Stimulated activated CD8-positive, alpha-beta memory T cell treated with anti-CD3 and anti-CD28 coated beads, Interleukin-15, amount 100 ng/mL, for 1 hour (primary cell): ENCODE results near the gene CKB.
A peak's percentile ranks its signal among the peaks of the same experiment; 100 is the strongest.
"Not testable (repeated sequence)": the region's sequence is repeated elsewhere in the genome, so short reads cannot be mapped to it uniquely, and the experiment has no call there.

ENCODE experiments used
- DNase-seq: peaks from one replicate; pipeline ENCODE4 v3.0.0-alpha.2; 2020; ENCODE audit warnings: low read depth

CKB gene

DNA sequence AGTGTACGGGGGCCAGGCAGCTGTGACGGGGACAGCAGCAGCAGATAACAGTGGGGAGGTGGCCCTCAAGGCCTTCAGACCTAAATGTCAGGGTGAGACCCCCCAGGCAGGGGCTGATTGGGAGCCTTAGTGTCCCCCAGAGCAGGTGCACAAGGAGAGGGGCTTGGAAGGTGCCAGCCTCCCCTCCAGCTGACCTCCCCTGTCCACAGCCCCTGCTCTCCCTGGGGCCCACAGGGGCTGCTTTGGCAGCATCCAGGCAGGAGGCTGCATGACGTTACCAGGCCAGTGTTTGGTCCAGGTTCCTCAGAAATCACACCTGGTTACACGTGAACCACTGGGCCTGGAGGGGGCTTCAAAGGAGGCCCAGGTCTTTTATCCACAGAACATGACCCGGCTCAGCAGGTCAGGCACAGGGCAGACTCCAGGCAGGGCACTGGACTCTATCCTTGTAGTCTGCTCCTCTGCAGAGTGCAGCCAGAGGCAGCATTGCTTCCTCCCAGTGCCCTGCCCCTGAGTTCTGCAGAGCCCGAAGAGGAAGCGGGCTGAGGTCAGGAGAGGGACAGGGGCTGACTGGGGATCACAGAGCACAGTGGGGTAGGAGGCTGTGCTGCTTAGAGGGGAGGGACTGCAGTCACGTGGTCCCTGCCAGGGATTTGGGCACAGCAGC, 3.8 kb upstream of the CKB start:
- no peak for DNase-seq

GRCh38 chr14:103525430-103526246, 3.0 kb upstream of the CKB start:
- DNase-seq = not testable (repeated sequence)

- no peak for DNase-seq
Measured at GRCh38 chr14:103524002-103524935, 1.6 kb upstream of the CKB start.

- DNase-seq = no peak
Measured at GRCh38 chr14:103523575-103523954, 935 bp upstream of the CKB start.

GRCh38 chr14:103521951-103522563, 573 bp downstream of the CKB start:
- DNase-seq = no peak

GRCh38 chr14:103521438-103521950, 1.1 kb downstream of the CKB start:
- no peak for DNase-seq

GRCh38 chr14:103520657-103521437, 1.8 kb downstream of the CKB start:
- DNase-seq = peak; percentile 38

DNA sequence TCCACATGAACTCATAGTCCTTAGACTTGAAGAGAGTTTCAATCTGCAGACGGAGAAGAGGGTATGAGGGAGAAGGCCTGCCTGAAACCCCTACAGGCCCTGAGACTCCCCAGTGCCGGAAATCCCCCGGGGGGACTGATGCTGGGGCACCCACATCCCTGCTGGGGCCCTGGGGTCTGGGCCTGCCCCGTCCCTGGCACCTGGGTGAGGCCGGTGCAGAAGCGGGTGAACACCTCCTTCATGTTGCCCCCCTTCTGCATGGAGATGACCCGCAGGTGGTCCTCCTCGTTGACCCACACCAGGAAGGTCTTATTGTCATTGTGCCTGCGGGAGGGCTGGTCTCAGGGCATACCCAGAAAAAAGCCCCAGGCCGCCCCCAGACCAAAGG, 2.4 kb downstream of the CKB start:
- DNase-seq = no peak

DNA sequence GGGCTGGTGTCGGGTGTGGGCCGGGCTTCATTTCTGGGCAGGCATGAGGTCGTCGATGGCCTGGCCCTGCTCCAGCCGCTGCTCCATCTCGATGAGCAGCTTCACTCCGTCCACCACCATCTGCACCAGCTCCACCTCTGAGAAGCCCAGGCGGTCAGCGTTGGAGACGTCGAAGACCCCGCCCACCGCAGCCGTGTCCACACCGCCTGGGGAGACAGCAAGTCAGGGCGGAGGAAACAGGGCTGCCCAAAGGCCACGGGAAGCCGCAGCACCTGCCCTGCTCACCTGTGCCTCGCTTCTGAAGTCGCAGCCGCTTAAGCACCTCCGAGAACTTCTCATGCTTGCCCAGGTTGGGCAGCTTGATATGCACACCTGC, 2.8 kb downstream of the CKB start:
- no peak for DNase-seq

DNA sequence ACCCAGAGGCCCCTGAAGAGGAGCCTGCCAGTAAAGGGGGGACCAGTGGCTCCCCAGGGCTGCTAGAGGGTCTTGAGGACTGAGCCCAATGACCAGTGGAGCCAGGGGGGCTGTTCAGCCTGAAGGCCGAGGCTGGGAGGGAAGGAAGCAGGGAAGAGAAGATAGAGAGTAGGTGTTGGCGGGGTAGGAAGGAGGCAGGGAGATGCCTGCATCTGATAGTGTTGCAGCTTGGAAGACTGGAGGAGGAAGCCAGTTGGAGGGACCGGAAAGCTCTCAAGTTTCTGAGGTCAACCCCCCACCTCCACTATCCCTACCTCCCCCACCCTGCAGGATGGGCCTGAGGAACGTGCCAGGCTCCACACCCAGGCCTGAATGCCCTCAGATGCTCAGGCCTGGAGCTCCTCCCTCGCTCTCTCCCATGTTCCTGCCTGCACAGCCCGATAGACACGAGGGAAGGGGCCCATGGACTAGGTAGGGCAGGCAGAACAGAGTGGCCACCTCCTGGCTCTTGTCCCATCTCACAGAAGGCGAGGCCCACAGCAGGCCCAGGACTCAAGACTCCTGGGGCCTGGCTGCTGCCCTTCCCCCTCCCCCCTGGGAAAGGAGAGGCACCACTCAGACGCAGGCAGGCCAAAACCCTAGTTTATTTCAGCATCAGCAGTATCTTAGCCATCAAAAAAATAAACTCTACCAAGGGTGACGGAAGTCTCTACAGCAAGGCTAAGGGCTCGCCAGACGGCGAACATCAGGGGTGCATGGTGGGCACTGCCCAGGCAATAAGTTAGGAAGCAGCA, 3.4 kb downstream of the CKB start:
- no peak for DNase-seq

DNA sequence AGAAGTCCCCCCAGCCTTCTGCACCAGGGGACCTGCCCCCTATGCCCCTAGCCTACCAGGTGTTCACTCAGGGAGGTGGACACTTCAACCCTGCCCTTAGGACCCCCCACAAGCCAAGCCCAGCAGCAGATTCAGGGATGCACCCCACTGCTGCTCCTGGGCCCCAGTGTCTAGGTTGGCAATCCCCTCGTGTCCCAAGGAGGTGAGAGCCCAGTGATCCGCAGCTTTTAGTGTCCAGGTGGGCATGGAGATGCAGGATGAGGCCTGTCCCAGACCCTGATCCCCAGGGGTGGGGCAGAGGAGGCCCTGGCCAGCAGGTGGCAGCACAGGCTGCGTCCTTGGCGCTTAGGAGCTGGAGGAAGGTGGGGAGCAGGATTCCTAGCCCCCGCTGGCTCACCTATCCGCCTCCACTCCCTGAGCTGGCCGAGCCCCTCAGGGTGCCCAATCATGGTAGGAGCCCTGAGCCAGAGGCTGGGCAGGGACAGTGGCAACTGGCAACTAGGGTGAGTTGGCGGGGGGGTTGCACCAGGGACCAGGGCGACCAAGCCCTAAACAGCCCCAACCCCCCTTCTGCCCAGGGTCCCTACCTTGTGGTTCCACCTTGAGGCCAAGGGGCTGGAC, 4.1 kb downstream of the CKB start:
- peak; percentile 51 for DNase-seq

DNA sequence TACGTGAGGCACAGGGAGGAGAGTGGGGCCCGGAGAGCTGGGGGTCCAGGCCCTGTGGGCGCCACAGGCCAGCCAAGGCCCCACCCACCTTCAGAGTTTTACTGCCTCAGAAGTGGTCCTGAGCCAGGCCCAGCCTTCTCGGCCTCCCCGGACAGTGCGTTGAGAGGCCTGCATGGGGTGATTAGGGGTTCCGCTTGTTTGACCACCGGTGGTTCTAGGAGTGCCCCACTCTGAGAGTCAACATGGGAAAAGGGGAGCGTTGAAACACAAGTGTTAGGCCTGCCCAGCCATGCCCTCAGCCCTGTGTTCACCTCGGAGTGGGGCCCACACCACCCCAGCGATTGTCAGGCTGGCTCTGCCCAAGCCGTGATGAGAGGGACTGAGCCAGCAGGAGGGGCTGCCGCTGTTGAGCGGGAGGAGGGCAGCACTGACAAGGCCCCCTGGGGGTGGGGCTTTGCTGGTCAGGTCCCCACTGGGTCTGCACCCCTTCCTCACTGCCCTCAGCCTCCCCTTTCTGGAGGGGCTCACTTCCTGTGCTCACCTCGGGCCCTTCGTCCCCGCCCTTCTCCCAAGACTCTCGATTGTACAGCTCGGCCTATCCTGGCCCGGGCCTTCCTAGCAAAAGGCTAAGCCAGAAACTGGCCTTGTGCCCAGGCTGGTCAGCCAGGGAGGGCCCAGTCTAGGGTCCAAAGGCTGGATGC, 4.8 kb downstream of the CKB start:
- no peak for DNase-seq

GRCh38 chr14:103517174-103517566, 5.5 kb downstream of the CKB start:
- no peak for DNase-seq

GRCh38 chr14:103516426-103517173, 6.0 kb downstream of the CKB start:
- DNase-seq = no peak

- no peak for DNase-seq
Measured at GRCh38 chr14:103514596-103515421, 7.8 kb downstream of the CKB start.

DNA sequence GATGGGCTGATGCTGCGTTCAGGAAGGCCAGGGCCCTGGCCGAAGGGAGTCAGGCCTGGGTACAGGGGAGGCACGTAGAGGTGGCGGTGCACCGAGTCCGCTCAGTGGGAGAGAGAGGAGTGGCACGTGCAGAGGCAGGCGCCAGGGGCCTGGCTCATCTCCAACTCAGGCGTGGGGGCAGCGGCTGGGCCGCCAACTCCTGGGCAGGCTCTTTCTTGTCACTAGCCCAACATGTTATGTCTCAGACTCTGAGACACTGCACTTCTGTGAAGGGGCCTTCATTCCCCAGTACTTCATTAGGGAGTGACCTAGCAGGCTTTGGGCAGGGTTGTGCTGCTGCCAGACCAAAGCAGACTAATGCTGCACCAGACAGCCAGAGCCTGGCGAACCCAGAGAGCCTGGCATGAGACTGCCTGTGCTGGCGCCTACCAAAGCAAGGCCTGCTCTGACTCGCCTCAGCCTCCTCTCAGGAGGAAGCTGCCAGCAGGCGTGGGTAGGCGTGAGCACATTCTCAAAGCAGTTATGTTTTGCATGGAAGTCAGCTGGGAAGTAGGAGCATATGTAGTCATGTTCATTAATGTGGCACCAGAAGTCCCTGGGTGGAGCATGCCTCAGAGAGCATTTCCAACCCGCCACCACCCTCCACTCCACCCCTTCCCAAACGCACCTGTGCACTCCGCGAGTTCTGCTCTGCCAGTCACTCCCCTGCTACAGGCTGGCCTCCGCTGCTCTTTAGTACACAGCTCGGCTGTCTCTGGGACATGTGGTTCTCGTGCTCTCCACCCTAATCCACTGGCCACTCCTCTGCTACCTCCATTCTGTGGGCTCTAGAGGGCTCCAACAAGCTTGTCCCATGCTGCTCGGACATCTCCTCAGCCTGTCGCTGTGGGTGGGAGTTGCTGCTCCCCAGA, 9.7 kb downstream of the CKB start:
- no peak for DNase-seq

- DNase-seq = not testable (repeated sequence)
Measured at GRCh38 chr14:103512180-103512579, 10.4 kb downstream of the CKB start.
